H1 (cell line): ENCODE results near the gene RCAN3. TPM values are rescaled to one million over a fixed set of nuclear protein-coding genes. Genes with fewer than 3 reads are reported as not detected.

Experiments used
- CTCF ChIA-PET: fragments of 300-600 bp; sonication (Branson Sonifier 250); formaldehyde crosslinking; loops from one replicate; lab custom pipeline; 2021; ENCODE audit not compliant: partially characterized antibody; lab: Charles Lee
- POLR2A ChIA-PET: fragments of 300-600 bp; sonication (Branson Sonifier 250); formaldehyde crosslinking; loops from one replicate; lab custom pipeline; 2021; ENCODE audit warnings: inconsistent platforms; ENCODE audit not compliant: partially characterized antibody; lab: Charles Lee
- DNase-seq, 2 experiments: peaks; one replicate each; pipeline versions ENCODE4 v3.0.0 to v3.0.0-alpha.2; 2010 to 2022; ENCODE audit warnings: low spot score in 2 of 2, low read depth in 1 of 2, mixed read lengths in 1 of 2
- FAIRE-seq: peaks from 2 replicates; lab custom pipeline; 2011; peaks lifted over from hg19 to GRCh38; lab: Jason Lieb, UNC
- H2AFZ ChIP-seq: 2 replicates; pipeline ENCODE4 v1.8.1; 2012; ENCODE audit warnings: low read length, inconsistent platforms
- H2AK5ac ChIP-seq: 2 replicates; pipeline ENCODE4 v1.6.1; 2013; ENCODE audit warnings: low read depth, low read length
- H2BK120ac ChIP-seq: replicated peaks from 2 replicates; pipeline ENCODE3; 2013; ENCODE audit warnings: low read depth, low read length, inconsistent platforms
- H2BK12ac ChIP-seq: 2 replicates; pipeline ENCODE4 v1.6.1; 2013; ENCODE audit warnings: low read depth, low read length
- H2BK15ac ChIP-seq: 2 replicates; pipeline ENCODE4 v1.6.1; 2013; ENCODE audit warnings: low read length
- H2BK20ac ChIP-seq: 2 replicates; pipeline ENCODE4 v1.6.1; 2013; ENCODE audit warnings: low read length
- H2BK5ac ChIP-seq: 2 replicates; pipeline ENCODE4 v1.6.1; 2013; ENCODE audit warnings: low read depth, low read length
- H3K14ac ChIP-seq: 2 replicates; pipeline ENCODE4 v1.6.1; 2013; ENCODE audit warnings: inconsistent platforms; ENCODE audit not compliant: insufficient read length
- H3K18ac ChIP-seq: 2 replicates; pipeline ENCODE4 v1.6.1; 2013; ENCODE audit warnings: low read length; ENCODE audit errors: extremely low read depth
- H3K23ac ChIP-seq: 2 replicates; pipeline ENCODE4 v1.6.1; 2013; ENCODE audit warnings: inconsistent platforms; ENCODE audit not compliant: insufficient read length
- H3K23me2 ChIP-seq: 2 replicates; pipeline ENCODE4 v1.6.1; 2013; ENCODE audit warnings: low read depth, low read length
- H3K27ac ChIP-seq: 2 replicates; pipeline ENCODE4 v1.6.1; 2011; ENCODE audit warnings: low read depth, low read length, inconsistent platforms
- H3K27me3 ChIP-seq, 4 experiments: replicated peaks in 1 of 4; 1 replicate in 1 of 4; 2 replicates in 3 of 4; pipeline versions ENCODE4 v1.6.1 to v1.8.1; 2011 to 2013; ENCODE audit warnings: low read length in 3 of 4, mild to moderate bottlenecking in 3 of 4, inconsistent platforms in 2 of 4, mixed read lengths in 2 of 4, moderate library complexity in 1 of 4; ENCODE audit not compliant: control insufficient read depth in 3 of 4, insufficient read depth in 3 of 4; ENCODE audit errors: extremely low read depth in 1 of 4
- H3K36me3 ChIP-seq, 4 experiments: 2 replicates each; pipeline versions ENCODE4 v1.6.1 to v1.8.1; 2011 to 2013; ENCODE audit warnings: mild to moderate bottlenecking in 4 of 4, low read length in 3 of 4, moderate library complexity in 2 of 4, control low read depth in 1 of 4, inconsistent platforms in 1 of 4; ENCODE audit not compliant: insufficient read depth in 4 of 4, control insufficient read depth in 2 of 4
- H3K4ac ChIP-seq: replicated peaks from 2 replicates; pipeline ENCODE3; 2013; ENCODE audit warnings: low read length, low read depth, mixed read lengths, inconsistent platforms; ENCODE audit not compliant: insufficient read length
- H3K4me1 ChIP-seq, 4 experiments: replicated peaks in 1 of 4; 1 replicate in 1 of 4; 2 replicates in 3 of 4; pipeline versions ENCODE4 v1.6.1 to v1.8.1; 2011 to 2013; ENCODE audit warnings: low read length in 3 of 4, inconsistent platforms in 2 of 4, mixed read lengths in 1 of 4; ENCODE audit not compliant: insufficient read depth in 4 of 4, control insufficient read depth in 3 of 4
- H3K4me2 ChIP-seq, 2 experiments: 2 replicates each; pipeline versions ENCODE4 v1.6.1 to v1.8.1; 2011 to 2013; ENCODE audit warnings: low read depth in 2 of 2, low read length in 2 of 2, control low read depth in 1 of 2, inconsistent platforms in 1 of 2, mild to moderate bottlenecking in 1 of 2; ENCODE audit not compliant: insufficient read depth in 1 of 2
- H3K4me3 ChIP-seq, 4 experiments: fragments of 200-600, 300-600 bp in 1 of 4; sonication (generic), shearing (Covaris generic), sonication (Bioruptor Twin) in 1 of 4; 2 replicates each; pipeline versions ENCODE4 v1.5.1 to v1.8.1; 2011 to 2016; ENCODE audit warnings: low read length in 4 of 4, low read depth in 3 of 4, control low read depth in 2 of 4, inconsistent platforms in 2 of 4, mild to moderate bottlenecking in 2 of 4, mixed read lengths in 1 of 4, moderate library complexity in 1 of 4; ENCODE audit not compliant: insufficient read depth in 2 of 4; ENCODE audit errors: extremely low read depth in 1 of 4
- H3K56ac ChIP-seq: replicated peaks from 2 replicates; pipeline ENCODE3; 2013; ENCODE audit warnings: low read depth, mild to moderate bottlenecking, mixed read lengths, low read length, inconsistent platforms; ENCODE audit not compliant: insufficient read length
- H3K79me1 ChIP-seq: 2 replicates; pipeline ENCODE4 v1.6.1; 2013; ENCODE audit warnings: low read depth, low read length, control low read depth
- H3K79me2 ChIP-seq, 2 experiments: 2 replicates each; pipeline versions ENCODE4 v1.6.1 to v1.8.1; 2012 to 2013; ENCODE audit warnings: low read length in 2 of 2, mild to moderate bottlenecking in 2 of 2, inconsistent platforms in 1 of 2; ENCODE audit not compliant: insufficient read depth in 2 of 2, control insufficient read depth in 1 of 2
- H3K9ac ChIP-seq, 4 experiments: replicated peaks in 1 of 4; 1 replicate in 1 of 4; 2 replicates in 3 of 4; pipeline versions ENCODE4 v1.6.1 to v1.8.1; 2011 to 2013; ENCODE audit warnings: low read depth in 3 of 4, low read length in 3 of 4, control low read depth in 2 of 4, mild to moderate bottlenecking in 2 of 4, moderate library complexity in 2 of 4, inconsistent platforms in 1 of 4; ENCODE audit errors: extremely low read depth in 1 of 4
- H3K9me3 ChIP-seq, 2 experiments: 2 replicates each; pipeline versions ENCODE4 v1.6.1 to v1.8.1; 2012 to 2013; ENCODE audit warnings: mild to moderate bottlenecking in 2 of 2, moderate library complexity in 2 of 2, control low read depth in 1 of 2, inconsistent platforms in 1 of 2, low read depth in 1 of 2, low read length in 1 of 2, mixed read lengths in 1 of 2; ENCODE audit not compliant: insufficient read depth in 2 of 2
- H4K20me1 ChIP-seq, 2 experiments: replicated peaks in 1 of 2; 2 replicates each; pipeline versions ENCODE3 to v1.8.1; 2011 to 2013; ENCODE audit warnings: inconsistent platforms in 2 of 2, low read length in 2 of 2, mild to moderate bottlenecking in 1 of 2; ENCODE audit not compliant: insufficient read depth in 2 of 2, control insufficient read depth in 1 of 2
- H4K5ac ChIP-seq: 2 replicates; pipeline ENCODE4 v1.6.1; 2013; ENCODE audit warnings: low read length, low read depth, mixed read lengths, inconsistent platforms; ENCODE audit not compliant: insufficient read length
- H4K8ac ChIP-seq: 2 replicates; pipeline ENCODE4 v1.8.0; 2013; ENCODE audit warnings: mild to moderate bottlenecking, moderate library complexity, low read length, inconsistent platforms; ENCODE audit not compliant: insufficient read depth; ENCODE audit errors: extremely low read depth
- H4K91ac ChIP-seq: replicated peaks from 2 replicates; pipeline ENCODE3; 2013; ENCODE audit warnings: low read length, mixed read lengths, inconsistent platforms; ENCODE audit not compliant: insufficient read length
- CEBPB ChIP-seq: IDR thresholded peaks from 2 replicates; pipeline ENCODE4 v1.6.1; 2012; ENCODE audit warnings: low read depth, low read length
- EGR1 ChIP-seq: IDR thresholded peaks from 2 replicates; pipeline ENCODE4 v1.6.1; 2011; ENCODE audit warnings: low read depth, low read length, borderline replicate concordance
- EP300 ChIP-seq, 2 experiments: IDR thresholded peaks; 1 replicate in 1 of 2; 2 replicates in 1 of 2; pipeline ENCODE4 v1.6.1; 2011 to 2012; ENCODE audit warnings: low read depth in 2 of 2, low read length in 2 of 2, mild to moderate bottlenecking in 2 of 2, borderline replicate concordance in 1 of 2, inconsistent platforms in 1 of 2, moderate library complexity in 1 of 2
- GABPA ChIP-seq: IDR thresholded peaks from 2 replicates; pipeline ENCODE4 v1.6.1; 2011; ENCODE audit warnings: mild to moderate bottlenecking, low read length, moderate library complexity, borderline replicate concordance; ENCODE audit not compliant: insufficient read depth
- HDAC2 ChIP-seq, 2 experiments: fragments of 300-600 bp in 1 of 2; sonication (generic) in 1 of 2; IDR thresholded peaks; 2 replicates each; pipeline ENCODE4 v1.6.1; 2011 to 2012; ENCODE audit warnings: low read depth in 2 of 2, low read length in 2 of 2, mild to moderate bottlenecking in 2 of 2, moderate library complexity in 2 of 2, borderline replicate concordance in 1 of 2, inconsistent platforms in 1 of 2
- KDM4A ChIP-seq: IDR thresholded peaks from one replicate; pipeline ENCODE4 v1.7.1; 2012; ENCODE audit warnings: low read depth, mild to moderate bottlenecking, moderate library complexity, low read length, inconsistent platforms; ENCODE audit not compliant: severe bottlenecking
- POU5F1 ChIP-seq: IDR thresholded peaks from 2 replicates; pipeline ENCODE4 v1.6.1; 2011; ENCODE audit warnings: low read depth, mild to moderate bottlenecking, low read length, moderate library complexity
- RFX5 ChIP-seq: IDR thresholded peaks from 2 replicates; pipeline ENCODE4 v1.6.1; 2011; ENCODE audit warnings: low read depth, low read length, improper control_type of control experiment, borderline replicate concordance
- SIN3A ChIP-seq, 2 experiments: IDR thresholded peaks in 1 of 2; conservative IDR thresholded peaks in 1 of 2; 2 replicates each; pipeline ENCODE4 v1.6.1; 2011 to 2012; ENCODE audit warnings: low read length in 2 of 2, improper control_type of control experiment in 1 of 2, low read depth in 1 of 2, mild to moderate bottlenecking in 1 of 2
- SP1 ChIP-seq: IDR thresholded peaks from 2 replicates; pipeline ENCODE4 v1.6.1; 2011; ENCODE audit warnings: low read depth, low read length
- SRF ChIP-seq: IDR thresholded peaks from 2 replicates; pipeline ENCODE4 v1.6.1; 2011; ENCODE audit warnings: mild to moderate bottlenecking, low read depth, low read length, moderate library complexity
- ZNF274 ChIP-seq: IDR thresholded peaks from 2 replicates; pipeline ENCODE4 v1.7.0; 2012; ENCODE audit warnings: low read length, borderline replicate concordance; ENCODE audit errors: extremely low read depth
- WGBS, 2 experiments: shearing (Covaris generic) in 1 of 2; methylation state at CpG; one replicate each; pipeline versions ENCODE4 v1.1.6 to v1.1.7; 2013 to 2015; ENCODE audit warnings: low lambda C conversion rate in 2 of 2, mixed read lengths in 2 of 2, inconsistent platforms in 1 of 2, low coverage in 1 of 2, missing lambda C conversion rate in 1 of 2; ENCODE audit not compliant: insufficient replicate concordance in 2 of 2, insufficient coverage in 1 of 2, insufficient read length in 1 of 2; ENCODE audit errors: extremely low coverage in 1 of 2, missing lambda C conversion rate in 1 of 2; 5-methylcytosine and 5-hydroxymethylcytosine counted together
- polyA plus RNA-seq, 7 experiments: library from polyadenylated mRNA; depleted of rRNA in 3 of 7; stranded (reverse) in 5 of 7; unstranded in 2 of 7; fragments of >200 nt in 5 of 7; fragments of 200-250 nt in 2 of 7; gene quantifications; 1 replicate in 5 of 7; 2 replicates in 1 of 7; 4 replicates in 1 of 7; pipeline versions ENCODE4 v1.2.1 to v1.2.3, GENCODE V29; 2011 to 2013; ENCODE audit warnings: missing spikeins in 2 of 7, mixed read lengths in 2 of 7
- total RNA-seq: library from RNA; stranded (reverse); fragmentation: NEBNext Ultra II Directional; extraction: Animal tissue kit (Norgen Biotek cat#: 25700); gene quantifications from 2 replicates; pipeline ENCODE4 v1.2.1, GENCODE V29; 2021

The RCAN3 gene
- total and polyA plus RNA-seq, 2 of the 8 experiments (the other 6 are each of a cell fraction or from before 2014, with no cell fraction given): 5.6 to 16.6 TPM

- Histone ChIP-seq H3K4me3 (no peak overlapping the region), H2BK15ac (no peak overlapping the region), H3K36me3 (no peaks in the 10 kb centered on the region), H3K14ac (no peak overlapping the region), H2AFZ (no peak overlapping the region), H3K79me2 (no peaks in the 10 kb centered on the region), H4K91ac (no peak overlapping the region), H3K56ac (no peak overlapping the region), H3K9me3 (no peaks in the 10 kb centered on the region), H3K79me1 (no peaks in the 10 kb centered on the region), H3K4ac (no peak overlapping the region), H2BK20ac (no peak overlapping the region), H4K5ac (no peak overlapping the region), H2BK12ac (no peak overlapping the region), H4K20me1 (no peaks in the 10 kb centered on the region), H3K27ac (no peak overlapping the region), H3K4me1 (peaks cover 0 to 10% (median 3%) of the 10 kb centered on the region in 4 experiments; a peak in 4 of 7 replicates)
- DNase-seq: no peak
- ChIA-PET POLR2A (no interaction called here), CTCF (interaction anchor here (0.9 kb wide), 1 partner anchor 11 kb away, joined by 3 read pairs; no protein-coding TSS in a partner anchor)
- TF ChIP-seq SRF (no peak), HDAC2 (IDR thresholded peaks at IDR 0.05; ENCODE audit: borderline replicate concordance in 1 of 2, low read depth in 2 of 2, low read length in 2 of 2) (no peak), ZNF274 (no peak), POU5F1 (no peak), CEBPB (no peak), GABPA (no peak), RFX5 (no peak), SIN3A (conservative IDR thresholded peaks at IDR 0.05 in 1 of 2, IDR thresholded peaks at IDR 0.05 in 1 of 2; ENCODE audit: low read depth in 1 of 2, low read length in 2 of 2) (no peak), KDM4A (no peak), SP1 (no peak), EGR1 (no peak), EP300 (IDR thresholded peaks at IDR 0.05; ENCODE audit: borderline replicate concordance in 1 of 2, low read depth in 2 of 2, low read length in 2 of 2) (no peak)
- TF ChIP-seq, all 59 proteins: peak for 0
- Histone ChIP-seq H2AK5ac (no peak overlapping the region), H3K9ac (no peak overlapping the region), H4K8ac (no peak overlapping the region), H3K4me2 (no peak overlapping the region), H2BK120ac (no peak overlapping the region), H2BK5ac (no peak overlapping the region), H3K18ac (no peak overlapping the region), H3K27me3 (peaks cover 0 to 30% (median 20%) of the 10 kb centered on the region in 4 experiments; a peak in 5 of 7 replicates), H3K23me2 (peaks cover 7% of the 10 kb centered on the region; the same call in 1 of the 2 replicates), H3K23ac (no peak overlapping the region)
- 84% methylated on average over 3 of the region's 3 CpGs; no CpG with 5 or more reads in 1 of the 2 experiments for WGBS, 2 experiments
- no peak for FAIRE-seq
These were observed 51.3 kb downstream of the RCAN3 start for GRCh38 chr1:24553931-24554330.
